ENCODE data around the gene RASGRP1. TPM values are rescaled to one million over a fixed set of nuclear protein-coding genes. Genes with fewer than 3 reads are reported as not detected.

The RASGRP1 gene
- total and polyA plus RNA-seq, 2 donors (not counting 1 experiment from before 2014, with no cell fraction given): 17.7 to 24.7 TPM

DNA sequence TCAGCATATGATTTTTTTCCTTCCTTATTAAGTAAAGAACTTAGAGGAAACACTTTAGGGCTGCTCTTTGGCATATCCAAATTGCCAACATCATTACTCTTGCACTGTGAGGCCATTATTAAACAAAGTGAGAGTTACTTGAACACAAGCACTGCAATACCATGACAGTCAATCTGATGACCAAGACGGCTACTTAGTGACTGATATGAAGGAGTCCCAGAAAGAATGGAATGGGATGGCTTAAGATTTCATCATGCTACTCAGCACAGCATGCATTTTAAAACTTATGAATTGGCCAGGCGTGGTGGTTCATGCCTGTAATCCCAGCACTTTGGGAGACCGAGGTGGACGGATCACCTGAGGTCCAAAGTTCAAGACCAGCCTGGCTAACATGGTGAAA is 55.5 kb downstream of the RASGRP1 start:
- DNase-seq: no peak
- Histone ChIP-seq H3K27me3 (replicated peaks in 1 of 4; ENCODE audit: control extremely low read depth in 1 of 4, control insufficient read depth in 3 of 4, insufficient read depth in 4 of 4, low read length in 3 of 4) (no peaks in the 10 kb centered on the region), H3K4me1 (ENCODE audit: control insufficient read depth in 2 of 2, insufficient read depth in 2 of 2, low read length in 2 of 2) (no peaks in the 10 kb centered on the region), H2AFZ (ENCODE audit: insufficient read depth, low read depth, low read length, poor library complexity, severe bottlenecking) (no peak overlapping the region), H3K27ac (ENCODE audit: low read length in 2 of 2) (no peak overlapping the region), H3K36me3 (replicated peaks in 1 of 2; ENCODE audit: control extremely low read depth in 1 of 2, control insufficient read depth in 1 of 2, extremely low read depth in 1 of 2, insufficient read depth in 2 of 2, low read length in 1 of 2) (peaks cover 7 to 89% of the 10 kb centered on the region in 2 experiments), H3K4me3 (ENCODE audit: control extremely low read depth in 1 of 5, extremely low read depth in 1 of 5, insufficient read depth in 1 of 5, low read depth in 2 of 5, low read length in 4 of 5) (no peak overlapping the region), H3K9ac (ENCODE audit: low read length) (no peak overlapping the region), H3K79me2 (ENCODE audit: control insufficient read depth, insufficient read depth, low read length) (no peaks in the 10 kb centered on the region), H4K20me1 (ENCODE audit: control insufficient read depth, insufficient read depth, low read length, poor library complexity, severe bottlenecking) (no peaks in the 10 kb centered on the region), H3K4me2 (replicated peaks; ENCODE audit: low read depth, low read length, poor library complexity, severe bottlenecking) (no peak overlapping the region), H3K9me3 (ENCODE audit: control extremely low read depth in 1 of 3, control insufficient read depth in 2 of 3, insufficient read depth in 1 of 3, low read length in 2 of 3) (no peaks in the 10 kb centered on the region)
- Mint-ChIP-seq H3K4me3 (no peak overlapping the region), H3K27ac (no peak overlapping the region), H3K4me1 (no peaks in the 10 kb centered on the region), H3K27me3 (no peaks in the 10 kb centered on the region), H3K9me3 (ENCODE audit: insufficient read depth) (no peaks in the 10 kb centered on the region)
- intact Hi-C loops (cut with micrococcal nuclease): no loop called here
- ChIA-PET POLR2A (no interaction called here), CTCF (interaction anchor here (1.5 to 1.7 kb wide), 2 partner anchors 55 to 67 kb away, joined by 4 to 9 read pairs; partner anchors contain the start of gene RASGRP1)
- ATAC-seq (ENCODE audit: low read depth): no peak
- WGBS (ENCODE audit: insufficient coverage): 89% methylated on average over 3 of the region's 4 CpGs
- TF ChIP-seq, protein P1, sequence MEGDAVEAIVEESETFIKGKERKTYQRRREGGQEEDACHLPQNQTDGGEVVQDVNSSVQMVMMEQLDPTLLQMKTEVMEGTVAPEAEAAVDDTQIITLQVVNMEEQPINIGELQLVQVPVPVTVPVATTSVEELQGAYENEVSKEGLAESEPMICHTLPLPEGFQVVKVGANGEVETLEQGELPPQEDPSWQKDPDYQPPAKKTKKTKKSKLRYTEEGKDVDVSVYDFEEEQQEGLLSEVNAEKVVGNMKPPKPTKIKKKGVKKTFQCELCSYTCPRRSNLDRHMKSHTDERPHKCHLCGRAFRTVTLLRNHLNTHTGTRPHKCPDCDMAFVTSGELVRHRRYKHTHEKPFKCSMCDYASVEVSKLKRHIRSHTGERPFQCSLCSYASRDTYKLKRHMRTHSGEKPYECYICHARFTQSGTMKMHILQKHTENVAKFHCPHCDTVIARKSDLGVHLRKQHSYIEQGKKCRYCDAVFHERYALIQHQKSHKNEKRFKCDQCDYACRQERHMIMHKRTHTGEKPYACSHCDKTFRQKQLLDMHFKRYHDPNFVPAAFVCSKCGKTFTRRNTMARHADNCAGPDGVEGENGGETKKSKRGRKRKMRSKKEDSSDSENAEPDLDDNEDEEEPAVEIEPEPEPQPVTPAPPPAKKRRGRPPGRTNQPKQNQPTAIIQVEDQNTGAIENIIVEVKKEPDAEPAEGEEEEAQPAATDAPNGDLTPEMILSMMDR (IDR thresholded peaks at IDR 0.05): no peak
- TF ChIP-seq EZH2 (IDR thresholded peaks at IDR 0.05; ENCODE audit: borderline replicate concordance, insufficient read depth, low read depth, low read length, poor library complexity, severe bottlenecking): no peak

DNA sequence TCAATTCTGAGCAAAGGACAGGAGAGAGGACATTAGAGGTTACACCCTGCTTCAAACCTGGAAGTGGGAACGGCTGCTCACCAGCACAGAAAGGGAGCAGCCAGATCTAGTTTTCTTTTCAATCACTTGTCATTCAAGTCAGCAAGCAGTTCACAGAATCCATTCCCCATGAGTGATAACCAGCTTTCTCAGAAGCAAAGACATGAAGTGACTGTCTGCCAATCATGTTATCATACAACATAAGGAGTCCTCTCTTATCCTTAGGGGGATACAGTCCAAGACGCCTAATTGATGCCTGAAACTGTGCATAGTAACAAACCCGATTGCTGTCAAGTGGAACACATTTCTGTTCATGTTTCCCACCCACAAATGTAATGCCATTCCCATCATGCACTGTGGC is 56.0 kb downstream of the RASGRP1 start:
- Histone ChIP-seq H2AFZ (ENCODE audit: insufficient read depth, low read depth, low read length, poor library complexity, severe bottlenecking) (no peak overlapping the region), H3K9me3 (ENCODE audit: control extremely low read depth in 1 of 3, control insufficient read depth in 2 of 3, insufficient read depth in 1 of 3, low read length in 2 of 3) (no peaks in the 10 kb centered on the region), H3K27ac (ENCODE audit: low read length in 2 of 2) (no peak overlapping the region), H3K4me1 (ENCODE audit: control insufficient read depth in 2 of 2, insufficient read depth in 2 of 2, low read length in 2 of 2) (no peaks in the 10 kb centered on the region), H4K20me1 (ENCODE audit: control insufficient read depth, insufficient read depth, low read length, poor library complexity, severe bottlenecking) (no peaks in the 10 kb centered on the region), H3K27me3 (replicated peaks in 1 of 4; ENCODE audit: control extremely low read depth in 1 of 4, control insufficient read depth in 3 of 4, insufficient read depth in 4 of 4, low read length in 3 of 4) (no peaks in the 10 kb centered on the region), H3K79me2 (ENCODE audit: control insufficient read depth, insufficient read depth, low read length) (no peaks in the 10 kb centered on the region), H3K4me2 (replicated peaks; ENCODE audit: low read depth, low read length, poor library complexity, severe bottlenecking) (no peak overlapping the region), H3K4me3 (ENCODE audit: control extremely low read depth in 1 of 5, extremely low read depth in 1 of 5, insufficient read depth in 1 of 5, low read depth in 2 of 5, low read length in 4 of 5) (no peak overlapping the region), H3K36me3 (replicated peaks in 1 of 2; ENCODE audit: control extremely low read depth in 1 of 2, control insufficient read depth in 1 of 2, extremely low read depth in 1 of 2, insufficient read depth in 2 of 2, low read length in 1 of 2) (peaks cover 7 to 88% of the 10 kb centered on the region in 2 experiments), H3K9ac (ENCODE audit: low read length) (no peak overlapping the region)
- Mint-ChIP-seq H3K4me3 (no peak overlapping the region), H3K4me1 (no peaks in the 10 kb centered on the region), H3K27ac (peak overlapping the region; percentile 37), H3K9me3 (ENCODE audit: insufficient read depth) (no peaks in the 10 kb centered on the region), H3K27me3 (no peaks in the 10 kb centered on the region)
- no peak for TF ChIP-seq EZH2 (IDR thresholded peaks at IDR 0.05; ENCODE audit: borderline replicate concordance, insufficient read depth, low read depth, low read length, poor library complexity, severe bottlenecking)
- TF ChIP-seq, protein P1 (IDR thresholded peaks at IDR 0.05): no peak
- intact Hi-C loops (cut with micrococcal nuclease): no loop called here
- ATAC-seq (ENCODE audit: low read depth): no peak
- no peak for DNase-seq
- 67% methylated on average over 1 of the region's 3 CpGs for WGBS (ENCODE audit: insufficient coverage)
- CTCF ChIA-PET: interaction anchor here (1.1 kb wide), 1 partner anchor 68 kb away, joined by 3 read pairs; no protein-coding TSS in a partner anchor
- POLR2A ChIA-PET: no interaction called here

All from B cell (primary cell).